Thoracic aorta (tissue), 2 donors: ENCODE results near the gene TIMM10. TPM values are rescaled to one million over a fixed set of nuclear protein-coding genes. Genes with fewer than 3 reads are reported as not detected.

Experiments used
- ATAC-seq: fragments of 150-250 bp; one replicate; pipeline ENCODE4 v1.8.0; 2017; ENCODE audit warnings: low read depth; ENCODE audit not compliant: insufficient number of reproducible peaks, low FRiP score
- DNase-seq: peaks from one replicate; pipeline ENCODE4 v3.0.0-alpha.2; 2020; ENCODE audit warnings: low spot score
- H3K27ac ChIP-seq, 2 donors: fragments of 200-600 bp; sonication (generic); 1 replicate in 1 of 2; 2 replicates in 1 of 2; pipeline ENCODE4 v1.5.1; 2016; ENCODE audit warnings: mild to moderate bottlenecking in 2 of 2, moderate library complexity in 2 of 2
- H3K27me3 ChIP-seq: fragments of 200-600 bp; sonication (generic); replicated peaks from 2 replicates; pipeline ENCODE4 v1.6.0; 2016; ENCODE audit warnings: mild to moderate bottlenecking; ENCODE audit not compliant: insufficient read depth
- H3K36me3 ChIP-seq: fragments of 200-600 bp; sonication (generic); one replicate; pipeline ENCODE4 v1.5.1; 2016
- H3K4me1 ChIP-seq, 2 donors: fragments of 200-600 bp; sonication (generic); 1 replicate in 1 of 2; 2 replicates in 1 of 2; pipeline versions ENCODE4 v1.5.1 to v1.6.0; 2016; ENCODE audit warnings: low read depth in 2 of 2, mild to moderate bottlenecking in 1 of 2; ENCODE audit not compliant: control insufficient read depth in 1 of 2
- H3K4me3 ChIP-seq: fragments of 200-600 bp; sonication (generic); 2 replicates; pipeline ENCODE4 v1.5.1; 2016; ENCODE audit warnings: mild to moderate bottlenecking
- H3K9me3 ChIP-seq: fragments of 200-600 bp; sonication (generic); 2 replicates; pipeline ENCODE4 v1.5.1; 2016
- total RNA-seq, 2 donors: library from RNA; depleted of rRNA; stranded (reverse); fragments of >200 nt; gene quantifications; one replicate each; pipeline versions ENCODE4 v1.1.0 to v1.2.3, GENCODE V29; 2016
- TF ChIP-seq, protein P1 (sequence below): fragments of 200-600 bp; sonication (generic); IDR thresholded peaks from one replicate; pipeline ENCODE4 v1.5.1; 2019; ENCODE audit warnings: antibody characterized with exemption

TIMM10 gene
- total RNA-seq, 2 donors from 2014 or later, result 19.5 to 33.5 TPM

DNA sequence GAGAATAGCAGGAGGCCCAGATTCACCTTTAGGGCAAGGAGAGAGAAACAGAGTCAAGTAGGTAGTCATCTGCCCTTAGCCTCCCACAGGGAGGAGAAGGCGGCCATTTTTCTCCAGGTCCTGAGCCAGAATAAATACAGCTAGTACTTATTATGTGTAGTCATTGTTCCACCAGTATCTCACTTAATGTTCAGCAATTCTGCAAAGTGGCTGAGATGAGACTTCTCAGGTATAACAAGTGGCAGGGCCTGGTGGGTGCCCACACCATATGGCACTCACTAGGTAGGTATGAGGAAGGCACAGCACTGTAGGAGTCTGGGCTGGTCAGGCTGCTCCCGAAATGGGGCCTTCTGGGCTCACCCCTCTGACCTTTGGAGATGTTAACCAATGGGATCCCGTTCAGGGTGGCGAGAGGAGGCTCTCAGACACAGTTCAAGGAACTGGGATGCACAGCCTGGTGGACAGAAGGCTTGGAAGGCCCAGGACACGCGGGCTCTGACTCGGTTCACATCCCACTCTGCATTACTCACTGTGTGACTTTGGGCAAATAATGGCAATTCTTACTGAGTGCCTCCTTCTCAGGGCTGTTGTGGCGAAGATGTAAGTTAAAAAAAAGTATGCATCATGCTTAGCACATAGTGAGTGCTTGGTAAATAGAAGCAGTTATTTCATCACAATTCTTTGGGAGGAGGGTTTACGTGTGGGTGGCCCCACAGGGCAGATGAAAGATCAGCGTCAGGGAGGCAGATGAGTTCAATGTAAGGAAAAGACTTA, 45.1 kb downstream of the TIMM10 start:
- Histone ChIP-seq H3K9me3 (no peaks in the 10 kb centered on the region), H3K4me3 (no peak overlapping the region), H3K4me1 (peaks cover 6 to 11% of the 10 kb centered on the region in 2 donors), H3K27ac (no peak overlapping the region), H3K27me3 (peaks cover 6% of the 10 kb centered on the region), H3K36me3 (peaks cover 23% of the 10 kb centered on the region)
- ATAC-seq, result no peak
- TF ChIP-seq, protein P1, sequence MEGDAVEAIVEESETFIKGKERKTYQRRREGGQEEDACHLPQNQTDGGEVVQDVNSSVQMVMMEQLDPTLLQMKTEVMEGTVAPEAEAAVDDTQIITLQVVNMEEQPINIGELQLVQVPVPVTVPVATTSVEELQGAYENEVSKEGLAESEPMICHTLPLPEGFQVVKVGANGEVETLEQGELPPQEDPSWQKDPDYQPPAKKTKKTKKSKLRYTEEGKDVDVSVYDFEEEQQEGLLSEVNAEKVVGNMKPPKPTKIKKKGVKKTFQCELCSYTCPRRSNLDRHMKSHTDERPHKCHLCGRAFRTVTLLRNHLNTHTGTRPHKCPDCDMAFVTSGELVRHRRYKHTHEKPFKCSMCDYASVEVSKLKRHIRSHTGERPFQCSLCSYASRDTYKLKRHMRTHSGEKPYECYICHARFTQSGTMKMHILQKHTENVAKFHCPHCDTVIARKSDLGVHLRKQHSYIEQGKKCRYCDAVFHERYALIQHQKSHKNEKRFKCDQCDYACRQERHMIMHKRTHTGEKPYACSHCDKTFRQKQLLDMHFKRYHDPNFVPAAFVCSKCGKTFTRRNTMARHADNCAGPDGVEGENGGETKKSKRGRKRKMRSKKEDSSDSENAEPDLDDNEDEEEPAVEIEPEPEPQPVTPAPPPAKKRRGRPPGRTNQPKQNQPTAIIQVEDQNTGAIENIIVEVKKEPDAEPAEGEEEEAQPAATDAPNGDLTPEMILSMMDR, result no peak
- no peak for DNase-seq

DNA sequence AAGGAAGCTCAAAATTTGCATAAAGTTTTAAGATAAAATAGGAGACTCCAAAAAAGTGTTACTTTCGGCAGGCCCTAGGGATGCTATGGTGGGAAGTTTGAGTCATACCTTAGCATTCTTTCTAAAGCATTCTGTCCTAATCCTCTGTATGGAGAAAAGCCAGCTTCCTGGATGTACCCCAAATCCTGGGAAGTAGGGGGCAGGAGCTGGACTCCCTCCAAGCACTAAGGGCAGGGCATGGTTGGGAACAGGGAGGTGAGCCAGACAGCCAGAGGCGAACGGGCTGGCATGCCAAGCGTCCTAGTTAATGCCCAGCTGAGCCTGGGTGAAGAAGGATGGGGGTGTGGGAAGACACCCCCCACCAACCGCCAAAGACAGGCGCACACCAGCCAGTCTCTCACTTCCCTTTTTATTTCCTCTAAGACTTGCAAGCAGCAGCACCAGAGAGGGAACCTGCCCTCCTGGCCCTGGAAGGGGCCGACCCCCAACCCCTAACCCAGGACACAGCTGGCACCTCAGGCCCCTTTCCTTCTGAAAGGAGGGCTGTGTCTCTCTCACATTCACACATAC, 46.3 kb downstream of the TIMM10 start:
- Histone ChIP-seq H3K27ac (no peak overlapping the region), H3K27me3 (peaks cover 6% of the 10 kb centered on the region), H3K4me3 (no peak overlapping the region), H3K36me3 (peaks cover 20% of the 10 kb centered on the region), H3K4me1 (peaks cover 6 to 11% of the 10 kb centered on the region in 2 donors), H3K9me3 (no peaks in the 10 kb centered on the region)
- DNase-seq (no peak), ATAC-seq (no peak)
- TF ChIP-seq, protein P1, result no peak

DNA sequence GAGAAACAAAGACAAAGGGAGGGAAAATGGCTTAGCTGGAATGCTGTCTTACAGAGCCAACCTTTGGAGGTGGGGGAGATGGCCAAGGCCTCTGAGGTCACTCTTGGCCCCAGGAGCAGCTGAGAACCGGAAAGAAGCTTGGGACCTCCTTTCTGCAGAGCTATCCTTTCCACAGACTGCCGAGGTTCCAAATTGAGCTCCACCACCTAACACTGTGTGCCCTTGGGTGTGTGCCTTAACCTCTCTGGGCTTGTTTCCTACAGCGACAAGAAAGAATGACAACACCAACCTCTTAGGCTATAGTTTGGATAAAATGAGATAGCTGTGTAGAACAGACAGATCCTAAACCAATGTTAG, 47.0 kb downstream of the TIMM10 start:
- Histone ChIP-seq H3K4me1 (peaks cover 6 to 11% of the 10 kb centered on the region in 2 donors), H3K36me3 (peaks cover 20% of the 10 kb centered on the region), H3K4me3 (no peak overlapping the region), H3K9me3 (no peaks in the 10 kb centered on the region), H3K27me3 (peaks cover 6% of the 10 kb centered on the region), H3K27ac (no peak overlapping the region)
- ATAC-seq, result no peak
- TF ChIP-seq, protein P1, result no peak
- DNase-seq, result no peak

DNA sequence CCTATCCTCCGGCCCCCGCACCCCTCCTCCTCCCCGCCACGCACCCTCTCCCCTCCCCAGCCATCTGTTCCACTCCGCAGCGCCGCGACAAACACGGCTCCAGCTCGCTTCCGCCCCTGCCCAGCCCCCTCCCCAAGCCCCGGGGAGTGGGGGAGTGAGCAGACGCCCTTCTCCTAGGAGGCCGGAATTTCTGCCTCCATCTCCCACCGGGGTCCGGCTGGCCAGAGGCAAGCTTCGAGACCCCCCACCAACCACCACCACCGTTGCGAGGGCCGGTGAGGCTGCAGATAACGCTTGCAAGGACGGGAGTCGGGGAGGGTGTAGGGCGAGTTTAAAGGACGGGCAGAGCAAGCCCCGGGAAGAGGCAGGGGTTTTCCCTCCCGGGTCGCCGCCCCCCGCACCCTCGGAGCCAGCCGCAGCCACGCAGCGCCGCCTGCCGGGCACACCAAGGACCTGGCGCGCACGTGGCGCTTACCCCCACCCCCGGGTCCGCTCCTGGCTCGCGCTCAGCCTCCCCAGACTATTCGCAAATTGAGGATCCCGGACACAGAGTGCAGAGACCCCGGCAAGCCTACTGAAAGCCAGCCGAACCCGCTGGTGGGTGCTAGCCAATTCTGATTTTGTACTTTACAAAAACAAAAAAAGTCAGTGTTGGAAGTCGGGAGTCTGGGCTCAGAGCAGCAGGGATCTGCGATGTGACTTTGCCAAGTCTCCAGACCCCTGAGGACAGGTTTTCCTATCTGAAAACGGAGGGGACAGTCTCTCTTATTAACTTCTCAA, 47.6 kb downstream of the TIMM10 start:
- Histone ChIP-seq H3K4me1 (peaks cover 6 to 11% of the 10 kb centered on the region in 2 donors), H3K4me3 (peak overlapping the region; percentile 45), H3K27me3 (peaks cover 6% of the 10 kb centered on the region), H3K27ac (no peak overlapping the region), H3K9me3 (no peaks in the 10 kb centered on the region), H3K36me3 (peaks cover 15% of the 10 kb centered on the region)
- TF ChIP-seq, protein P1, result peak; percentile 37
- no peak for DNase-seq
- ATAC-seq, result no peak
